HG03469 (cell line): ENCODE results near the gene FAM117A.
"Not testable (repeated sequence)": the region's sequence is repeated elsewhere in the genome, so short reads cannot be mapped to it uniquely, and the experiment has no call there.

Experiments used
- ATAC-seq: cut with Tn5 transposase; IDR thresholded peaks from one replicate; pipeline ENCODE4 v1.9.1; 2021; ENCODE audit warnings: mild to moderate bottlenecking, moderate library complexity, moderate number of reproducible peaks; ENCODE audit not compliant: unreplicated experiment

Gene FAM117A

GRCh38 chr17:49764559-49765180 lies 739 bp upstream of the FAM117A start:
- no peak for ATAC-seq

DNA sequence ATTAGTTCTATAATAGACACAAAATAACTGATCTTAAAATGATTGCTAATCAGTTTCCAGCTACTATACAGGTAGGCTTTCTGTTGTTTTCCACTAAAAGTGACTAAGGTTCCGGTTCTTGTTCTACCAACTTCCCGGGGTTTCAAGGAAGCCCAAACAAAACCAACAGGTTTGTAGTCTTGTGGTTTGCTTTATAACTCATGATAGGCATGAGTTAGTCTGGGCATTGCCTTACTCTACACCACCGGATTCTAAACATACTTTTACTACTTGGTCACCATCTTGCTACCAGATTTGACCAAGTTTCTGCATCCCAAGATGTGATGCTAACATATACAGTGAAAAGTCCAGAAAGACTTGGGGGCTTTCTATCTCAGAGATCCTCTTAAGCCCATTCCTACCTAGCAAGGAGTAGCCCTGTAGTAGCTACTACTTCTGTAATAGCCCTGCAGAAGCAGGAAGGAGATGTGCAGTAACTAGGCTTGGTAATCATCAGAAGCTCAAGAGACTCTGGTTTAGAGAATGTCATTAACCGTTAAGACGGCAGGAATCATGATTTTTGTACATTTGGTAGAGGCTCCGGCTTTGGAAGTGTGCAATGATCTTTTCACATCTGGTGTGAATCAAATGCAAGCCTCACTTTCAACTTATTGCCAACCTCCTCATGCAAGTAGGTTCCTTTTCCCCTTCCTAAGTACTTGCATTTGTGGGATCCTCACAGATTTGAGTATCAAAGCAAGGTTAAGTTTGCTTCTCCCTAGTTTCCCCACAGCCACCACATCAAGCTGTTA lies 1.6 kb downstream of the FAM117A start:
- no peak for ATAC-seq

DNA sequence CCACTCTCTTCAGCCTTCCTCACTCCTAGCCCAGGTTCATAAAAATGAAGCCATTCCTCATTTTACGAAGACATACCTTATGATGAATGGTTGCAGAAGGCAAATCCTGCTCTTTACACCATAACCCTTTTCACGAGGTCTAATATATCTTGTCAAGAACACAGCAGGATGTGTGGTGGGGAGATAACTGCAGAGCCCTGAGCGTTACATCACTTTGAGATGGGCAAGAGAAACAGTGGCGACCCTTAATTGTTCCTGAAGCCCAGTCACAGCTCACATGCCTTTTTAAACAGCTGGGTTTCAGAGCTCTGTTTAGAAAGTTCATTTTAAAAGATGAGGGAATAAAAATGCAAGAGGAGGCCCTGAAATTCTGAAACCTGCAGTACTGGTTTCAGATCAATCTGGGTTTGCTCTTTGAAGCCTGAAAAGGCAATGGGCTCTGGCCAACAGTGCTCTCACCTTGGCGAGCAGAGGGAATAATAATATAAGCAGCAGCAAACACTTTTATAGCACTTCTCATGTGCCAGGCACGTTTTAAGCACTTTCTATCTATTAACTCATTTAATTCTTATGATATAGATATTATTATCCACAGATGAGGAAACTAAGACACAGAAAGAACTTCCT lies 2.9 kb downstream of the FAM117A start:
- no peak for ATAC-seq

DNA sequence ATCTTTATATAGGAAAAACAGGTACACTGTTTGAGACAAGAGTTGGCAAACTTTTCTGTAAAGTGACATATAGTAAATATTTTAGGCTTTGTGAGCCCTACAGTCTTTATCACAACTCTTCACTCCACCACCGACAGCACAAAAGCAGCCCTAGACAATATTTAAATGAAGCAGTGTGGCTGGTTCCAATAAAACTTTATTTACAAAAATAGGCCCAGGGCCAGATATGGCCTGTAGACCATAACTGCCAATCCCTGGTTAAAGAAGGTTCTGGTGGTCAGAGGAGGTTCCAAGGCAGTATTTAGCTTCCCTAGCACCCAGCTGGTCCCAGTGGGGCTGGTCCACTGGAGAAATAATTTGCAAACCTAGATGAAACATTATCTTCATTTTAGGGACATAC lies 3.6 kb downstream of the FAM117A start:
- ATAC-seq: no peak

DNA sequence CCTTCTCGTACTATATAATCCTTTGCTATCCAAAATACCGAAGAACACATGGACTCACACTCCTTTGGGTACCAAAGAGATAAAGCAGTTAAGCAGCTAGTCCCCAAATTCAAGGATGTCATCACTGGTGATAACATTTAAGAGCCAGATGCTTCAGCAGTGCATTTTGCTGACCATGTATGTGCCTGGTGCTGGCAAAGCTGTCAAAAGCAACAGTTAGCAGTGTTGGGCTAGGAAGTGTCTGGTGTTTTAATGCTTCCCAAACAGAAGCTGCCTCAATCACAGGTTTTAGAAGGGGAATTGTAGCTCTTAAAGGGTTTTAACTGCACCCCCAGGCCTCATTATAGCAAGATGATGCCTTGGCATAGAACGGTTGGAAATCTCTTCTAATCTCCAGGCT lies 4.7 kb downstream of the FAM117A start:
- no peak for ATAC-seq

DNA sequence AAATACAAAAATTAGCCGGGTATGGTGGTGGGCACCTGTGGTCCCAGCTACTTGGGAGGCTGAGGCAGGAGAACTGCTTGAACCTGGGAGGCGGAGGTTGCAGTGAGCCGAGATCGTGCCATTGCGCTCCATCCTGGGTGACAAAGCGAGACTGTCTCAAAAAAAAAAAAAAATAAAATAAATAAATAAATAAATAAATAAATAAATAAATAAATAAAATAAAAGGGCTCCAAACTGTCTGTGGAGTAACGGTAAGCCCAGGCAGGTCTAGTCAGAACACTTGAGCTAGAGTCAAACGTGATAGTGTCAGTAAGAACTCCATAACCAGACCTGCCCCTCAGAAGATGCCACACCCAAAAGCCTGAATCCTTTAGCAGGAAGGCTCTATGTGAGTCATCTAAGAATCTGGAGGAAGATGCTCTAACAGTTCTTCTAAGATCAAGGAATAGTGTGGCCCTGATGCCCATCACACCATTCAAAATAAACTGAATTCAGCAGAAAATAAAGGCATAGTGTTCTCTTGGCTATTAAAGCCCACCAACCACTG lies 5.4 kb downstream of the FAM117A start:
- not testable (repeated sequence) for ATAC-seq

DNA sequence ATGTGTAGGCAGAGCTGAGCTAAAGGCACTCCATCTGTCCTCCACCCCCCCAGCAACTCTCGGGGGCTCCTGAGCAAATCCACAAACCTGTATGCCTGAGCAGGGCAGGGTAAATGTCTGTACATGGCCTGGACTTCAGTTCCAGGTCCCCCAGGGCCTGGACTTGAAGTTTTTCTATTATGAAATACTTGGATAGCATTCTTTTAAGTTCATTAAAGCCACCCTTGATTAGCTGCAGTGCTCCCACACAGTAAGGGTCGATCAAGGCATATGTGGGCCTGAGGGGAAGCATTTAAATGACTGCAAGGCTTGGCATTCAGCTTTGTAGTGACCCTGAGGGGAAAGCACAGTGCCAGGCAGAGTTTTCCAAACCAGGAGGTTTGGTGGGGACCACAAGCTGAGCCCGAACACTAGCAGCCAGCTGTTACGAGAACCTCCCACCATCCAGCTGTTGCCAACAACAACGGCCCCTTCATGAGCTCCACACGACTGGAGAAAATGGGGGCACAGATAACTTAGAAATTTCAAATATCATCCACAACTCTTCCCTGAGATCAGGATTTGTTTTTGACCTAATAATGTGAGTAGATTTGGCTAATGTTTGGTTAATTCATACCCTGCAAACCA lies 6.7 kb downstream of the FAM117A start:
- no peak for ATAC-seq

DNA sequence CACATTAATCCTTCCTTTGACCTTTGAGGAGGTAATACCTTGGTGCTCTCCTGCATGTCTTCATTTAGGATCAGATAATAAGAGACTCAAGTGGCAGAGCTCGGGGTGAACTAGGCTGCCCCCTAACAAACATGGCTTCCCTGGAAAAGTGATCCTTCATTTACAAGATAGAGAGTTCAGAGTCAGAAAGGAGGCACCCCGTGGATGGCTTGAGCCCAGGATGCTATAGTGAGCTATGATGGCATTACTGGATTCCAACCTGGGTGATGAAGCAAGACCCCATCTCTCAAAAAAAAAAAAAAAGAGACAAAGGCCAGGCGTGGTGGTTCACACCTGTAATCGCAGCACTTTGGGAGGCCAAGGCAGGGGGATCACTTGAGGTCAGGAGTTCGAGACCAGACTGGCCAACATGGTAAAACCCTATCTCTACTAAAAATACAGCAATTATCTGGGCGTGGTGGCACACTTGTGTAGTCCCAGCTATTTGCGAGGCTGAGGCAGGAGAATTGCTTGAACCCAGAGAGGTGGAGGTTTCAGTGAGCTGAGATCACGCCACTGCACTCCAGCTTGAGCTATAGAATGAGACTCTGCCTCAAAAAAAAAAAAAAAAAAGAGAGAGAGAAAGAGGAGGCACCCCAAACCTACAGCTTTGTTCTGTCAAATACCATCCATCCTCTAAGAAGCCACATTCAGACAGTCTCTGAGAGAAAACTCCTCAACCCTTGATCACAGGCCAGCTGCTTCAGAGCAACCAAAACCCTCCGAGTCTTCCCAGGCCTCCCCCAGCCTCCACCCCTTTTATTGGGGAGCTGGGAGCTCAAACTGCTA lies 7.4 kb downstream of the FAM117A start:
- no peak for ATAC-seq

DNA sequence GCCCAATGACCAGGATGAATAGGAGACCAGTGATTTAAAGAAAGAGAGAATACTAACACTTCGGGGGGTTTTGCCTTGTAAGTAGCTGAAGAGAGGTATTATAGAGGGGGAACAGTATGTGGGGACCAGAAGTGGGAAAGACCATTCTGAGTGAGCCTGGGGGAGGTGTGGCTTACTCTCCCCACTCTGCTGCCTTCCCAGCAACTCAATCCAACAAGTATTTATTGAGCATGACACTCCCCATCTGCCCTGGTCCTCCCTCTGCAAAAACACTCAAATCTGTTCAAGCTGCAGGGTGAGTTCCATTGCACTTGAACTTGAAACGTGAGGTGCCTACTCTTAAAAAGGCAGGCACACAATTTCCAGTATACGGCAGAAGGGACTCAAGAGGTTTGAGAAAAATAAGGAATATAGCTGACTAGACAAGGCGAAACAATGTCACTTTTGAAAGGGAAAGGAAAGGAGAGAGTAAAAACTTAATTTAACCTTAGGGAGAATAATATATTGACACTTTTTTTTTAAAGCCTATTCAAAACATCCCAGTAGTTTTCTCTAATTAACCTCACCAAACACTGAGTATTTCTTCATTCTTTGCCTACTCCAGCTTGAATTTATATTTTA lies 8.2 kb downstream of the FAM117A start:
- no peak for ATAC-seq

- ATAC-seq: no peak
These were observed 10.0 kb downstream of the FAM117A start for GRCh38 chr17:49753959-49754391.

GRCh38 chr17:49752508-49752907 lies 11.4 kb downstream of the FAM117A start:
- no peak for ATAC-seq

DNA sequence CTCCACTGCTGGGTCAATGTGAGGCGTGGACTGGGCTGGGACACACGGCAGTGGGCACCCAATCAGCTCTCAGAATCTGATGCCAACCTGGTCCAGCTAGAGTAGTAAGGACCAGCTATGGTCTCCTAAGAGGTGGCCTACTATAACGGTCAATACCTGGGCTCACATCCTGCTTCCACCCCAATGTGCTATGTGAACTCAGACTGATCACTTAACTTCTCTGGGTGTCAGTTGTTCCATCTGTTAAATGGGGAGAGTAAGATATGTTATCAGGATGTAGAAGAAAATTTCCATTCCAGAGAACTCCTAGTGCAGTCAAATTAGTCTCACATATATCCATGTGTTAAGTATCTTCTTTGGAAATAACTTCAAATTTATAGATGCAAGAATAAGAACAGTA lies 14.2 kb downstream of the FAM117A start:
- no peak for ATAC-seq

GRCh38 chr17:49748791-49749190 lies 15.1 kb downstream of the FAM117A start:
- peak; percentile 54 for ATAC-seq

GRCh38 chr17:49748223-49748622 lies 15.7 kb downstream of the FAM117A start:
- no peak for ATAC-seq

DNA sequence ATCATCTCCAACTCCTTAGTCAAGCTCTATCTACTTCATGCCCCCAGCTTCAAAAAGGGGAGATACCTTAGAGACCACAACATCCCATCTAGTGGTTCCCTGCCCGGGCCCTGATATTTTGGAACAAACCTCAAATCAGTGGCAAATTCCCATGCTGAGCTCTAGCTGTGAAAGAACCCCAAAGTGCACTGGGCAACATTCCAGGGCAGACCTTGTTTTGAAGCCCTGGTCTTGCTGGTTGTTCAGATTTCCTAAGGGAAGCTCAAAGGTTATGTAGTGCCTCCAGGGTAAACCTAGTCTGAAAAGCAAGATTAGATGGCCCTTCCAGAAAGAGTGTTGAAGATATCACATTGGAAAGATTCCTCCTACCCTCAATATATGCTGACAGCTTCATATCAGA lies 16.3 kb downstream of the FAM117A start:
- ATAC-seq: no peak

GRCh38 chr17:49746791-49747490 lies 17.0 kb downstream of the FAM117A start:
- peak; percentile 35 for ATAC-seq

GRCh38 chr17:49745175-49746139 lies 18.5 kb downstream of the FAM117A start:
- no peak for ATAC-seq

- ATAC-seq: no peak
These were observed 21.7 kb downstream of the FAM117A start for GRCh38 chr17:49742166-49742638.
